ENCODE measurements around the gene CLMN.

CLMN gene

DNA sequence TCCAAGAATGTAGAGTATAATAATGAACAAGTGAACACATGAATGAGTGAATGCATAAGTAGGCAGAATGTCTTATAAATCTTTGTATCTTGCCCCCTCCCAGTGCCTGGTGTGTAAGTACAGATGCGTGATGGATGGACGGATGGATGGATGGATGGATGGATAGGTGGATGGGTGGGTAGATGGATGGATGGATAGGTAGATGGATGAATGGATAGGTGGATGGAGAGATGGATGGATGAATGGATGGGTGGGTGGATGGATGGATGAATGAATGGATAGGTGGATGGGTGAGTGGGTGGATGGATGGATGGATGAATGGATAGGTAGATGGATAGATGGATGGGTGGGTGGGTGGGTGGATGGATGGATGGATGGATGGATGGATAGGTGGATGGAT, 74.4 kb downstream of the CLMN start:
- no peak for DNase-seq (ENCODE audit: low read depth in 2 of 2, low spot score in 1 of 2)

GRCh38 chr14:95244587-95244986, 75.1 kb downstream of the CLMN start:
- DNase-seq (ENCODE audit: low read depth in 2 of 2, low spot score in 1 of 2), result no peak

GRCh38 chr14:95242870-95243269, 76.8 kb downstream of the CLMN start:
- DNase-seq (ENCODE audit: low read depth in 2 of 2, low spot score in 1 of 2), result no peak

- no peak for DNase-seq (ENCODE audit: low read depth in 2 of 2, low spot score in 1 of 2)
These were observed 78.6 kb downstream of the CLMN start for GRCh38 chr14:95240859-95241813.

GRCh38 chr14:95238487-95239298, 81.0 kb downstream of the CLMN start:
- no peak for DNase-seq (ENCODE audit: low read depth in 2 of 2, low spot score in 1 of 2)

GRCh38 chr14:95237958-95238340, 81.8 kb downstream of the CLMN start:
- no peak for DNase-seq (ENCODE audit: low read depth in 2 of 2, low spot score in 1 of 2)

DNA sequence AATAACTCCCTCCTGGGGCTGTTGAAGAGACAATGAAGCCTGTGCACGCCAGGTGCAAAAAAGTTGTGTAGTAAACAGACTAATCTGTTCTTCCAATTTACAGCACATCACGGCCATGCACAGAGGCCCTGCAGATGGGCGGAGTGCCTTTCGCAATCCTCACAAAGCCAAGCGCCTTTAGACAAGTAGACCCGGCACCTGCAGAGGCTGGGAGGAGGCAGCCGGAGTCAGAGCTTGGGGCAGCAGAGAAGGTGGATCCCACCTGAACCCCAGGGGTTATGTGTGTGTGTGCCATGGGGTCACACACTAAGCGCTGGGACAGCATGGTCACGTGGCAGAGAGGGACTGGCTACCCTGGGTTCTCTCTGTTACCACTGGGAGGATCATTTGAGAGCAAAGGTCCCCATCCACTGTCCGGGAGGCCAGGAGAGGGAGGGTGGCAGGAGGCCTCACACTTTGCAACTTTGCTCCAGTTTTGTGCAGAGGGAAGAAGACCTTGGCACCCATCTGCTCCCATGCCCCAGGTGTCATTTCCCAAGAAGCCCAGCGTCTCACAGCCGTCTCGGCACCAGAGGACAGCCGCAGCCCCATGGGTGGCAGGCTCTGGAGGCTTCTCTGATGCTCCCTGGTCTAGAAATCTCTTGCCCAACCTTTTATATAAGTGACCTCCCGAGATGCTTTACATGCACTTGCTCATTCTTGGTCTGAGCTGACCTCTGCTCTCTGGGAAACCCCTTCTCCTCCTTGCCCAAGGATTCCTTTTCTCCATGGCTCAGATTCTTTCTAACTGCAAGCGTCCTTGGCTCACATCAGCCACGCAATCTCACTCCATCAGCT, 82.4 kb downstream of the CLMN start:
- no peak for DNase-seq (ENCODE audit: low read depth in 2 of 2, low spot score in 1 of 2)

DNA sequence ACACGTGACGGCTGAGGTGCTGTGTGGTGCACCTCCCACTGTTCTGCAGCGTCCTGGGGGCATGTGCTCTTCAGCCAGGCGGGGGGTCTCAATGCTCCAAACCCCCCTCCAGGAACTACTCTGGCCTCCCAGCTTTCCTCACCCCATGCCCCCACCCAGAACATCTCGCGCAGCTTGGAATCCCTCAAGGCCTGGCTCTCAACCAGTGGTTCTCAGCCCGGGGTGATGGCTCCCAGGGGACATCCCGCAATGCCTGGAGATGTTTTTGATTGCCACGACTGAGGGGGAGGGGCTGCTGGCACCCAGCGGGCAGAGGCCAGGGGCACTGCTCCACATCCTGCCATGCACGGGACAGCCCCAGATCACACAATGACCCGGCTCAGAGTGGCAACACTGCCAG, 83.5 kb downstream of the CLMN start:
- no peak for DNase-seq (ENCODE audit: low read depth in 2 of 2, low spot score in 1 of 2)

- DNase-seq (ENCODE audit: low read depth in 2 of 2, low spot score in 1 of 2), result no peak
These were observed 83.9 kb downstream of the CLMN start for GRCh38 chr14:95235767-95236166.

- DNase-seq (ENCODE audit: low read depth in 2 of 2, low spot score in 1 of 2), result no peak
These were observed 84.4 kb downstream of the CLMN start for GRCh38 chr14:95235351-95235750.

- DNase-seq (ENCODE audit: low read depth in 2 of 2, low spot score in 1 of 2), result no peak
These were observed 85.3 kb downstream of the CLMN start for GRCh38 chr14:95234426-95234825.

GRCh38 chr14:95233702-95234241, 85.9 kb downstream of the CLMN start:
- no peak for DNase-seq (ENCODE audit: low read depth in 2 of 2, low spot score in 1 of 2)

GRCh38 chr14:95232894-95233584, 86.7 kb downstream of the CLMN start:
- no peak for DNase-seq (ENCODE audit: low read depth in 2 of 2, low spot score in 1 of 2)

DNA sequence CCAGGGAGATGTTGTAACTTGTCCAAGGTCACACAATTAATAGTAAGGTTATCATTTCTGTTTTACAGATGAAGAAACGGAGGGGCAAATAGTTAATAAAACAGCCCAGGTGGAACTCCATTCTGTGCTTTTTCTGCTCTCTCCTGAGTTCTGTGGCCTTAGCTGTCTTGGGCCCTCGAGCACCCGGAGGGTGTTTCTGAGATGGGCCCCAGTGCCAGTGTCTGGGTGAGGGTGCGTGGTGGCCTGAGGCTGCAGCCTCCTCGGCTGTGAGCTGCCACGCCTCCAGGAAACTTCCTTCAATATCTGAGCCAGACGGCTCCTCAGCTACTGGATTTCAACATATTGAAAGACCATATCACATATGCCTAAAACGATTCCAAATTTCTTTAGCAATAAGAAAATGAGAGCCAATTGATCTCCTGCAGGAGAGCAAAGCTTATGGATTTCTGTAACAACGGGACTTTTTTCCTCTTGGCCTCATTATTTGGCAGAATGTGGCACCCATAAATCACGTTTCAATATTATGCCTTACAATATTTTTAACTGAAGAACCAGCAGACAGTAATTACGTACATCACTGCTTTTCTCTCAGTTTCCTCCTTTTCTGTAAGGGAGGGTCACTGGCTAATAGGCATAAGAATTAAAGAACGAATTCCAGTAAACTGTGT, 87.6 kb downstream of the CLMN start:
- no peak for DNase-seq (ENCODE audit: low read depth in 2 of 2, low spot score in 1 of 2)

DNA sequence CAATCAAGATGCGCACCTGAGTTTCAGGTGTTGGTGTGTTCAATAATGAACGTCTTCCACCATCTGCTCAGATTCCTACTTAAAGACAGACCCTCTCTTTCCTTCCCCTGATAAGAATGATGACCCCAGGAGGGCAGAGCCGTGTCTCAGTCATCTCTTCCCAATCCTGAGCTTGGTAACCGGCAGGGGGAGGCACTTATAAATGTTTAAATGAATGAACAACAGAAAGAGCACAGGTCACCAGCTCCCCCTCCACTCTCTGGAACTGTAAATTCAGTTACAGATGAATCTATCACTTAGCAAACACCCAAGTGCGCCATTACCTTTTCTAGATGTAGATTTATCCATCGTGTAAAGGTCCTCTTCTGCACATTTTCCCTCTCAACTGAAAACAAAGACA, 90.0 kb downstream of the CLMN start:
- no peak for DNase-seq (ENCODE audit: low read depth in 2 of 2, low spot score in 1 of 2)

DNA sequence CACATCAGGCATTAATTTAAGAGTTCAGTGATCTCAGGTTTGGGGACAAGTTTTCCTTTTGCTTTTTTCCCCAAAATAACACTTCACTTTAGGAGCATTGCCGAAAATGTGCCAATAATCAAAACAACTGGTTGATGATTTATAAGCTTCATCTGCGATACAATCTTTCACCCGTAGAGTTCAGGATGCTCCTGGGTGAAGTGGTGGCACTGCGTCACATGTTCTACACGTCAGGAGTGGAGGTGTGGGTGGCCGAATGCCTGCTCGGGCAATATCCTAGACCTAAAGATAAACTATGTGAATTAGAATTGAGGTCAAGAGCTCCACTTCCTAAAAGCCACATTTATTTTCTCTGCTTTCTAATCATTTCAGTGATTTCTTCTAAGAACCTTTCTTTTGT, 91.5 kb downstream of the CLMN start:
- DNase-seq (ENCODE audit: low read depth in 2 of 2, low spot score in 1 of 2), result no peak

DNA sequence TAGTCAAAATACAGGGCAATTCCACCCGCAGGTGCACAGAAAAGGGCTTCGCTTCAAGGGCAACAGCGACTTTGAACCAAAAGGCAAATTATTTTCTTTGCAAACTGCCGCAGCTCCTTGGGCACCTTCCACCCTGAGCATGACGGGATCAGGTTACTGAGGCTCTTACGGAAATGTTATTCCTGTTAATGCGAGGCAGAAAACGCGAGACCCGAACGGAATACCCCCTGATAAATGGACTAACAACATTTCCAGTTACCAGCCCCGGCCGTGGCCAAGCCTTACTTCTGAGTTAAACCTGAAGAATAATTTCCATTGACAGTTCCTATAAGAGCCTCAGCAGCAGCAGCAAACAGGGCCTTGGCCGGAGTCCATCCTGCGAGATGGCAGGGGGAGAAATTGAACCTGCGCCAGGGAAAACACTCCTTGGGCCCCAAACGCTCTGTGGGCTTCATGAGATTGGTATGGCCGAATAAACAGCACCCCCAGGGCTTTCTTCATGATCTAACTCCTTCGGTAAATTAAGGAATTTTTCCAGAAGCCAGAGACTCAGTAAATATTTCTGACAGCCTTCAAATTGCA, 92.3 kb downstream of the CLMN start:
- DNase-seq (ENCODE audit: low read depth in 2 of 2, low spot score in 1 of 2), result no peak

GRCh38 chr14:95226801-95227200, 92.9 kb downstream of the CLMN start:
- DNase-seq (ENCODE audit: low read depth in 2 of 2, low spot score in 1 of 2), result no peak

DNA sequence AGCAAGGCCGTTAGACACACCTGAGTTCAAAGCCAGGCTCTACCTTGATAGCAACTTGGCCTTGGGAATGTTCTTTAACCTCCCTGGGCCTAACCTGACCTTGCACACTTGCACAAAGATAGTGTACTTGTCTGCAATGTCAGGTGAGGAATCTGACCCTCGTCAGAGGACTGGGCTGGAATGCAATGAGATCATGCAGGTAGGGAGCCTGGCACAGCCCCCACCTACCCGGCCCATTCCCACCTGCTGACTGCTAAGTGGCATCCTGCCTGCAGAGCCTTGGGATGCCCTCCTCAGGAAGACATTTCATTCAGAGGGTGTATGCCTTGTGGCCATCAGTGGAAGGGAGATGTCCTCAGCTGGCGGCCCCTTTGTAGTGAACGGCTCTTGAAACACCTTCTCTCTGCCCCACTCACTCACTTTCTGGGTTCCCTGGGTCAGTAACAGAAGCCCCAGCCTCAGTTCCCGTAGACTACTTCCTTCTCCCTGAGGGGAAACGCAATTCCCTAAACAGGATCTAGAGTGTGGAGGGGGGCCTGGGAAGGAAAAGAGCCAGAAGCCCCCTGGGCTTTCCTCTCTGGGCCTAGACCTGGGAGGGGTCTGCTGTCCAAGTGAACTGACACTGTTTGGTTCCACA, 94.3 kb downstream of the CLMN start:
- DNase-seq (ENCODE audit: low read depth in 2 of 2, low spot score in 1 of 2), result no peak

All from stimulated activated CD8-positive, alpha-beta memory T cell treated with anti-CD3 and anti-CD28 coated beads, Interleukin-4, amount 100 ng/mL, for 1 hour (primary cell).